ENCODE data around the gene SQSTM1.

DNA sequence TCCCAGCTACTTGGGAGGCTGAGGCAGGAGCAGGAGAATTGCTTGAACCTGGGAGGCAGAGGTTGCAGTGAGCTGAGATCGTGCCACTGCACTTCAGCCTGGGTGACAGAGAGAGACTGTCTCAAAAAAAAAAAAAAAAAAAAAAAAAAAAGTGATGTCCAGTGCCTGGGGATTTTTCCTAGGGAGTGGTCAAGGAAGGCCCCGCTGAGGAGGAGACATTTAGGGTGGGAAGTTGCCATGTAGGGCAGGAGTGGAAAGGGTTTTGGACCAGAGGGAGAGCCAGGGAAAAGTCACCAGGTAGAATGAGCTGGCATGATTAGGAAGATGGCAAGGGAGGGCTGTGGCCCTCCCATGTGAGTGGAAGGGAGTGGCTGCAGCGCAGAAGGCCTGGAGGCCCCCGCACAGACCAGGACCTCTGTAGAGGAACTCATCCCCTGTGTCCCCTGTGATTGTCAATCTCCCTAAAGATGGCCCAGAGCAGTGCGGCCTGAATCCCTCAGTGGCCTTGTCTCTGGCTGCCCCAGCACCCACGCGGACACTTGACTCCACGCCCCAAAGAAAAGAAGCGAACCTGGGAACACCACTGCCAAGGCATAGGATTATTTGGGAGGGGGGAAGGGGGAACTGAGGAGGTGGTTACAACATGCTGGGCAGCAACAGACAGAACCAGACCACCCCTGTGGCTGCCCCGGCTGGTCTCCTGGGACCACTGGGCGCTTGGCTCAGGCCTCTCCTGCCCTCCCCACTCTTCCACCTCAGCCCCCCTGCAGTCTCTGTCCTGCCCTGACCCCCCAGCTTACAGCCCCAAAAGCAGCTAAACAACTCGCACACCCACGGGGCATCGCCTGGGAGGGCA lies 2.6 kb upstream of the SQSTM1 start:
- no peak for TF ChIP-seq POLR2A (IDR thresholded peaks at IDR 0.05)
- TF ChIP-seq, protein P1, sequence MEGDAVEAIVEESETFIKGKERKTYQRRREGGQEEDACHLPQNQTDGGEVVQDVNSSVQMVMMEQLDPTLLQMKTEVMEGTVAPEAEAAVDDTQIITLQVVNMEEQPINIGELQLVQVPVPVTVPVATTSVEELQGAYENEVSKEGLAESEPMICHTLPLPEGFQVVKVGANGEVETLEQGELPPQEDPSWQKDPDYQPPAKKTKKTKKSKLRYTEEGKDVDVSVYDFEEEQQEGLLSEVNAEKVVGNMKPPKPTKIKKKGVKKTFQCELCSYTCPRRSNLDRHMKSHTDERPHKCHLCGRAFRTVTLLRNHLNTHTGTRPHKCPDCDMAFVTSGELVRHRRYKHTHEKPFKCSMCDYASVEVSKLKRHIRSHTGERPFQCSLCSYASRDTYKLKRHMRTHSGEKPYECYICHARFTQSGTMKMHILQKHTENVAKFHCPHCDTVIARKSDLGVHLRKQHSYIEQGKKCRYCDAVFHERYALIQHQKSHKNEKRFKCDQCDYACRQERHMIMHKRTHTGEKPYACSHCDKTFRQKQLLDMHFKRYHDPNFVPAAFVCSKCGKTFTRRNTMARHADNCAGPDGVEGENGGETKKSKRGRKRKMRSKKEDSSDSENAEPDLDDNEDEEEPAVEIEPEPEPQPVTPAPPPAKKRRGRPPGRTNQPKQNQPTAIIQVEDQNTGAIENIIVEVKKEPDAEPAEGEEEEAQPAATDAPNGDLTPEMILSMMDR (IDR thresholded peaks at IDR 0.05 in 8 of 11, conservative IDR thresholded peaks at IDR 0.05 in 3 of 11): no peak

Measured in spleen (tissue), 7 donors.